ENCODE results near the gene MPL. TPM values are rescaled to one million over a fixed set of nuclear protein-coding genes. Genes with fewer than 3 reads are reported as not detected.

MPL gene
- total RNA-seq, 2 donors from 2014 or later = 0.64 to 1.2 TPM

GRCh38 chr1:43363283-43363934 lies 25.8 kb downstream of the MPL start:
- peaks cover 44% of the 10 kb centered on the region for H3K36me3 ChIP-seq (ENCODE audit: control insufficient read depth, insufficient read depth, low read length)
- H3K4me1 ChIP-seq (ENCODE audit: control insufficient read depth, insufficient read depth, low read length) = peaks cover 13% of the 10 kb centered on the region
- no peaks in the 10 kb centered on the region for H3K27me3 ChIP-seq (ENCODE audit: control insufficient read depth, insufficient read depth, low read length, poor library complexity, severe bottlenecking)
- Mint-ChIP-seq H3K36me3 (ENCODE audit: low read depth) (peaks cover 55% of the 10 kb centered on the region), H3K9me3 (no peaks in the 10 kb centered on the region), H3K27me3 (ENCODE audit: insufficient read depth) (no peaks in the 10 kb centered on the region), H3K4me3 (no peak overlapping the region), H3K27ac (no peak overlapping the region), H3K4me1 (peaks cover 34% of the 10 kb centered on the region)
- peak overlapping the region; percentile 11 for H3K27ac ChIP-seq (ENCODE audit: low read depth, low read length)
- H3K9me3 ChIP-seq (ENCODE audit: control insufficient read depth, low read length) = no peaks in the 10 kb centered on the region
- no peak overlapping the region for H3K4me3 ChIP-seq (ENCODE audit: low read length)
- H3K9ac ChIP-seq (ENCODE audit: extremely low read depth, low read length, poor library complexity, severe bottlenecking) = no peak overlapping the region
- no peak for DNase-seq
- 91 to 93% methylated on average over 6 to 9 of the region's 9 CpGs for WGBS, 2 experiments (ENCODE audit: insufficient coverage in 1 of 2, insufficient read length in 1 of 2)
- TF ChIP-seq CTCF (conservative IDR thresholded peaks at IDR 0.05) = no peak

- peaks cover 44% of the 10 kb centered on the region for H3K36me3 ChIP-seq (ENCODE audit: control insufficient read depth, insufficient read depth, low read length)
- peaks cover 19% of the 10 kb centered on the region for H3K4me1 ChIP-seq (ENCODE audit: control insufficient read depth, insufficient read depth, low read length)
- H3K4me3 ChIP-seq (ENCODE audit: low read length) = no peak overlapping the region
- no peak for TF ChIP-seq CTCF (conservative IDR thresholded peaks at IDR 0.05)
- Mint-ChIP-seq H3K27ac (no peak overlapping the region), H3K9me3 (no peaks in the 10 kb centered on the region), H3K4me3 (no peak overlapping the region), H3K4me1 (peaks cover 40% of the 10 kb centered on the region), H3K36me3 (ENCODE audit: low read depth) (peaks cover 55% of the 10 kb centered on the region), H3K27me3 (ENCODE audit: insufficient read depth) (no peaks in the 10 kb centered on the region)
- no peak for DNase-seq
- H3K27ac ChIP-seq (ENCODE audit: low read depth, low read length) = no peak overlapping the region
- no peaks in the 10 kb centered on the region for H3K9me3 ChIP-seq (ENCODE audit: control insufficient read depth, low read length)
- WGBS, 2 experiments (ENCODE audit: insufficient coverage in 1 of 2, insufficient read length in 1 of 2) = 83 to 92% methylated on average over 3 to 5 of the region's 5 CpGs
- no peaks in the 10 kb centered on the region for H3K27me3 ChIP-seq (ENCODE audit: control insufficient read depth, insufficient read depth, low read length, poor library complexity, severe bottlenecking)
- H3K9ac ChIP-seq (ENCODE audit: extremely low read depth, low read length, poor library complexity, severe bottlenecking) = no peak overlapping the region
Observed at GRCh38 chr1:43363935-43364525, 26.4 kb downstream of the MPL start.

- peaks cover 44% of the 10 kb centered on the region for H3K36me3 Mint-ChIP-seq (ENCODE audit: low read depth)
- H3K4me1 Mint-ChIP-seq = peaks cover 30% of the 10 kb centered on the region
- H3K9ac ChIP-seq (ENCODE audit: extremely low read depth, low read length, poor library complexity, severe bottlenecking) = no peak overlapping the region
- no peak for DNase-seq
- no peak overlapping the region for H3K4me3 ChIP-seq (ENCODE audit: low read length)
- no peak overlapping the region for H3K27ac Mint-ChIP-seq
- H3K27me3 Mint-ChIP-seq (ENCODE audit: insufficient read depth) = no peaks in the 10 kb centered on the region
- no peaks in the 10 kb centered on the region for H3K27me3 ChIP-seq (ENCODE audit: control insufficient read depth, insufficient read depth, low read length, poor library complexity, severe bottlenecking)
- H3K36me3 ChIP-seq (ENCODE audit: control insufficient read depth, insufficient read depth, low read length) = peaks cover 35% of the 10 kb centered on the region
- 92 to 95% methylated on average over 2 of the region's 2 CpGs for WGBS, 2 experiments (ENCODE audit: insufficient coverage in 1 of 2, insufficient read length in 1 of 2)
- H3K4me3 Mint-ChIP-seq = peak overlapping the region; percentile 60
- TF ChIP-seq CTCF (conservative IDR thresholded peaks at IDR 0.05) = no peak
- H3K9me3 ChIP-seq (ENCODE audit: control insufficient read depth, low read length) = no peaks in the 10 kb centered on the region
- H3K27ac ChIP-seq (ENCODE audit: low read depth, low read length) = no peak overlapping the region
- H3K4me1 ChIP-seq (ENCODE audit: control insufficient read depth, insufficient read depth, low read length) = peaks cover 7% of the 10 kb centered on the region
- H3K9me3 Mint-ChIP-seq = no peaks in the 10 kb centered on the region
Observed at GRCh38 chr1:43365678-43366077, 28.1 kb downstream of the MPL start.
